KOPT-K1 (cell line): ENCODE measurements around the gene CTAG1B.
"Not testable (repeated sequence)": the region's sequence is repeated elsewhere in the genome, so short reads cannot be mapped to it uniquely, and the experiment has no call there.

Experiments
- H3K27ac ChIP-seq: fragments of 200-600 bp; sonication (generic); 2 replicates; pipeline ENCODE4 v1.5.1; 2016; ENCODE audit warnings: antibody characterized with exemption, mild to moderate bottlenecking, low read depth, low read length; ENCODE audit not compliant: poor library complexity, severe bottlenecking
- H3K36me3 ChIP-seq: fragments of 200-600 bp; sonication (generic); 2 replicates; pipeline ENCODE4 v1.5.1; 2017; ENCODE audit warnings: antibody characterized with exemption, mild to moderate bottlenecking, low read length, moderate library complexity; ENCODE audit not compliant: insufficient read depth
- H3K9me3 ChIP-seq: fragments of 200-600 bp; sonication (generic); 2 replicates; pipeline ENCODE4 v1.5.1; 2017; ENCODE audit warnings: antibody characterized with exemption, low read length, mild to moderate bottlenecking; ENCODE audit not compliant: insufficient read depth, poor library complexity, severe bottlenecking

CTAG1B gene

GRCh38 chrX:154619182-154619581, at the start of gene CTAG1B:
TSS of gene CTAG1B (minus strand) at chrX:154619282. CDS start at chrX:154619218, 64 bp downstream.
- not testable (repeated sequence) for H3K36me3 ChIP-seq, H3K27ac ChIP-seq, H3K9me3 ChIP-seq

- H3K9me3 ChIP-seq: peaks cover 11% of the 10 kb centered on the region
- no peaks in the 10 kb centered on the region for H3K36me3 ChIP-seq
- no peak overlapping the region for H3K27ac ChIP-seq
Measured at GRCh38 chrX:154661899-154662298, 42.8 kb upstream of the CTAG1B start.

DNA sequence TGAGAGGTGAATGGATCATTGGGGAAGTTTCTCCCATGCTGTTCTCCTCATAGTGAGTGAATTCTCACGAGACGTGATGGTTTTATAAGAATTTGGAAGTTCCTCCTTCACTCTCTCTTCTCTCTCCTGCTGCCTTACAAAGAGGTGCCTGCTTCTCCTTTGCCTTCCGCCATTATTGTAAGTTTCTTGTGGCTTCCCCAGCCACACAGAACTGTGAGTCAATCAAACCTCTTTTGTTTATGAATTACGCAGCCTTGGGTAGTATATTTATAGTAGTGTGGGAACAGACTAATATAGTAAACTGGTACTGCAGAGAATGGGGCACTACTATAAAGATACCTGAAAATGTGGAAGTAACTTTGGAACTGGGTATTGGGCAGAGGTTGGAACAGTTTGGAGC, 42.1 kb upstream of the CTAG1B start:
- peaks cover 11% of the 10 kb centered on the region for H3K9me3 ChIP-seq
- H3K27ac ChIP-seq: no peak overlapping the region

GRCh38 chrX:154660541-154660940, 41.5 kb upstream of the CTAG1B start:
- H3K9me3 ChIP-seq: peaks cover 11% of the 10 kb centered on the region

More for the DNA sequence above, 42.1 kb upstream of the CTAG1B start:
- no peaks in the 10 kb centered on the region for H3K36me3 ChIP-seq

GRCh38 chrX:154658957-154659356, 39.9 kb upstream of the CTAG1B start:
- peaks cover 11% of the 10 kb centered on the region for H3K9me3 ChIP-seq
- H3K27ac ChIP-seq: no peak overlapping the region

More at GRCh38 chrX:154660541-154660940, 41.5 kb upstream of the CTAG1B start:
- no peaks in the 10 kb centered on the region for H3K36me3 ChIP-seq
- H3K27ac ChIP-seq: no peak overlapping the region

GRCh38 chrX:154658187-154658586, 39.1 kb upstream of the CTAG1B start:
- Histone ChIP-seq H3K27ac (no peak overlapping the region), H3K9me3 (peaks cover 9% of the 10 kb centered on the region), H3K36me3 (no peaks in the 10 kb centered on the region)

More at GRCh38 chrX:154658957-154659356, 39.9 kb upstream of the CTAG1B start:
- H3K36me3 ChIP-seq: no peaks in the 10 kb centered on the region

DNA sequence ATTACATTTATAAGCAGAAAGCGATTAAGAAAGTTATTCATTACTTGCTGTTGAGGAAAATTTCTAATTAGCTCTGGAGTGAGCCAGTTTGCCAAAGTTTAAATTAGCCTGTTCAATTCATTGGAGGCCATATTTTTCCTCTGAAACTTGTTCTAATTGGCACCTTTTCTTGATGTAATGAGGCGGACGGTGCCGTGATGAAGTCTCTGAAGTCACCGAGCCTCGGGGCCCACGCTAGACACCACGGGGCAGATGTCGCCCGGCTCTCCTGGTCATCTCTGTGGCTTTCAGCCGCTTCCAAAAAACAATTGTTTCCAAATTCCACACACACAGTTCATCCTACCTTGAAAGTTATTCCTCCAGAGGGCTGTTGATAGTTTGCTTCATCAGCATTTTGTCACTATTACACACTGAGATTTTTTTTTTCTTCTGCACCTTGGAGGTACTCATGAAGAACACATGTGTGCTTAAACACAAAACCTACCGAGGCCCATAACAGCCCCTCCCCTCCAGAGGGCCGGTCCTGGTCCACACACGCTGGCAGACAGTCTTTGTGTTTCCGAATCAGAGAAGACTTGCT, 38.2 kb upstream of the CTAG1B start:
- Histone ChIP-seq H3K36me3 (no peaks in the 10 kb centered on the region), H3K9me3 (peaks cover under 1% of the 10 kb centered on the region), H3K27ac (no peak overlapping the region)

- H3K36me3 ChIP-seq: no peaks in the 10 kb centered on the region
- H3K27ac ChIP-seq: no peak overlapping the region
- no peaks in the 10 kb centered on the region for H3K9me3 ChIP-seq
Measured at GRCh38 chrX:154655786-154656185, 36.7 kb upstream of the CTAG1B start.

GRCh38 chrX:154655346-154655745, 36.3 kb upstream of the CTAG1B start:
- Histone ChIP-seq H3K27ac (no peak overlapping the region), H3K36me3 (no peaks in the 10 kb centered on the region), H3K9me3 (no peaks in the 10 kb centered on the region)

DNA sequence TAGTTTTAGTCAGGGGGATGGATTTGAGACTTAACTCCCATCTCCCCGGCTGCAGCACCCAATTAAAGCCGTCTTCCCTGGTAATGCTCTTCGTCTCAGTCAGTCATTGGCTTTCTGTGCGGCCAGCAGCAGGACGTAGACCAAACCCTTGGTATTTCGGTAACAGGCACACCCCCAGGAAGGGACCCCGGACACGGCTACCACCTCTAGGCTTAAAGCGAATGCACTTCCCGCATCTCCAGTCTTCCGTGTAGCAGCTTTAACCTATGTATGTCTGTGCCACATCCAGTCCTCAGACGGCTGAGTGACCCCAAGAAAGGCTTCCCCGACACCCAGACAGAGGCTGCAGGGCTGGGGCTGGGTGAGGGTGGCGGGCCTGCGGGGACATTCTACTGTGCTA, 35.8 kb upstream of the CTAG1B start:
- Histone ChIP-seq H3K36me3 (no peaks in the 10 kb centered on the region), H3K27ac (no peak overlapping the region), H3K9me3 (no peaks in the 10 kb centered on the region)

GRCh38 chrX:154654372-154654771, 35.3 kb upstream of the CTAG1B start:
- H3K9me3 ChIP-seq: no peaks in the 10 kb centered on the region
- H3K36me3 ChIP-seq: no peaks in the 10 kb centered on the region
- H3K27ac ChIP-seq: no peak overlapping the region

- H3K36me3 ChIP-seq, H3K27ac ChIP-seq, H3K9me3 ChIP-seq: not testable (repeated sequence)
Measured at GRCh38 chrX:154653413-154653812, 34.3 kb upstream of the CTAG1B start, which contains the start of gene CTAG2. TSS of gene CTAG2 (minus strand) at chrX:154653579. CDS start at chrX:154653515, 64 bp downstream.

DNA sequence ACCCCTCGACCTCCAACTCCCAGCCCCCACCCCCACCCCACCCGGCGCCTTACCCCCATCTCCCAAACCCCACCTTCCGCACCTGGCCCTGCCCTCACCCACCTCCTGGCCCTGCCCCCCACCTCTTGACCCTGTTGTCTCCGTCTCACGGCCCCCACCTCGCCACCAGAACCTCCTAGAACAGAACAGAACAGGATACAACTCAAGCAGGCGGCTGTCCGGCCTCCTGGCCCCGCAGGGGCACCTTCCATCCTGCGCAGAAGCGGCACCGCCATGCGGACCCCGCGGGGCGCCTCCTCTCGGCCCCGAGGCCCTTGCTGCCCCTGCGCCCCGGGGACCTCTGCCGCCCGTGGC, 33.9 kb upstream of the CTAG1B start:
- Histone ChIP-seq H3K9me3 (no peaks in the 10 kb centered on the region), H3K27ac (no peak overlapping the region), H3K36me3 (no peaks in the 10 kb centered on the region)

DNA sequence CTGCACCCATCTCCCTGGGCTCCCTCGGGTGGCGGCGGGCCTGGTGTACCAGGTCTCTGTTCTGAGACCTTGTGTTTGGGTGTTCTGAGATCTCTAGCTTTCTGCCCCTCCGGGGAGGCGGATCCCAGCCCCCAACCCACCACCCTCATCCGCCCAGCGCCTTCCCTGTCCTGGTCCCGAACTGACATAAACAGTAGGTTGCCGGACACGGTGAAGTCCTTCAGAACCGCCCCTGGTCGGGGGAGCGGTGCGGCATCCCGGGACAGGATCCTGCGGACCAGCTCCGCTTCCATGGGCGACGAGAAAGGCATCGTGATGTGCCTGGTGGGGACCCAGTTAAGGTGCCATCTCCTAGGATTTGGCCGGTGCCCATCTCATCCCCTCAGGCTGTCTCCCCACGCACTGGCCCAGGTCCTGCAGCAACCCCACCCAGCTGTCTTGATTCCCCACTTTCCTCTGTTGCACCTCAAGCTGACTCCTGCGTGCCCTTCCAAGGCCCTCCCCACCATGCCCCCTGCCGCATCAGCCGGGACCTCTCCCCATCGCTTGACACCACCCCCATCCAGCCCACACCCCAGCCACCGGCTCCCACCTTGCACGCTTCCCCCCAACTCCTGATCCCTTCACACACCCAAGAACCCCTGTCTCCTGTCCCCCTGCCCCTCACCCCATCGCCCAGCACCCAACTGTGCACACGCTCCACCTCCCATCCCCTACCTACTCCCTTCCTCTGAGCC, 33.4 kb upstream of the CTAG1B start:
- Histone ChIP-seq H3K36me3 (no peaks in the 10 kb centered on the region), H3K9me3 (no peaks in the 10 kb centered on the region), H3K27ac (no peak overlapping the region)

DNA sequence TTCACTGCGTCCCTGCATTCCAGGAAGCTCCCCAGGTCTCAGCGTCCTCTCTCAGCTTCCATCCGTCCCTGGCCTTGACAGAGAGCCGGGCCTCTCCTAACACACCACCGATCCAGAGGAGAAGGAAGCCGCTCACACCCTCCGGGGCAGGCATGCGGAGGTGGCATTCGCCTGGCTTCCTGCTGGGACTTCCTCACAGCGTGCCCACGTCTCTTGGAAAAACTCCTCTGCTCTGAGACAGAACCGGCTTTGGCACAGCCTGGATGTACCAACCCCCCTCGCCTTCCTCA, 31.1 kb upstream of the CTAG1B start:
- H3K36me3 ChIP-seq: no peaks in the 10 kb centered on the region
- H3K9me3 ChIP-seq: no peaks in the 10 kb centered on the region
- H3K27ac ChIP-seq: no peak overlapping the region
